HG03159 (cell line): ENCODE results near the gene DDR1.

Experiments
- ATAC-seq: cut with Tn5 transposase; IDR thresholded peaks from one replicate; pipeline ENCODE4 v1.9.1; 2021; ENCODE audit warnings: mild to moderate bottlenecking, moderate library complexity; ENCODE audit not compliant: unreplicated experiment

DDR1 gene

DNA sequence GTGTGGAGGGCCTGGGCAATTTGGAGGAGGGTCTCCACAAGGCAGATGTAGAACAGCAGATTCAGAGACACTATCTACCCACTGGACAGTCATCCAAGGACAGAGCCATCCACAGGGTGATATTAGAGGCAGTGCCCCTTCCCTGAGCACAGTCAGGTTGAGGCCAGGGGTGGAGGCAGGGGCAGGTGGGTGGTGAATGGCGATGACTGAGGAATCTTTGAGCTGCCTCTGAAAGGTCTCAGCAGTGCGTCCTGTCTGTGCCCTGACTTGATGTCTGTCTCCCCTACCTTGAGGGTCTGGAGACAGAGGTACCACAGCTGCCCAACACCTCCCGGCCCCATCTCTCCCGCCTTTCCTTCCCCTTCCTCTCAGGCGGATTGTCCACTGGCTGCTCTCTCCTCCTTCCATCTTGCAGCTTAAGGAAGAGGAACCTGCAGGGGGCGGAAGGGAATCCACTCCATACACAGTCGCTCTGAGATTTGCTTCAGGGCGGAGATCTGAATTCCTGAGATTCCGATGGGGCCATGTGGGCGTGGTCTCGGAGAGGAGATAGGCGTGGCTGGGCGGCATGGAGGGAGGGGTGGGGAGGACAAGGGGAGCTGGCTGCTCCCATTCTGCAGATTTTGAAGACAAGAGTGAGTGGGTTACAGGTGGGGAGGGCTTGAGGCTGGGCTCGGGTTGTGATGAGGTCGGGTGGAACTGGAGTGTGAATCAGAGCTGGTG lies 58.2 kb downstream of the DDR1 start:
- no peak for ATAC-seq

DNA sequence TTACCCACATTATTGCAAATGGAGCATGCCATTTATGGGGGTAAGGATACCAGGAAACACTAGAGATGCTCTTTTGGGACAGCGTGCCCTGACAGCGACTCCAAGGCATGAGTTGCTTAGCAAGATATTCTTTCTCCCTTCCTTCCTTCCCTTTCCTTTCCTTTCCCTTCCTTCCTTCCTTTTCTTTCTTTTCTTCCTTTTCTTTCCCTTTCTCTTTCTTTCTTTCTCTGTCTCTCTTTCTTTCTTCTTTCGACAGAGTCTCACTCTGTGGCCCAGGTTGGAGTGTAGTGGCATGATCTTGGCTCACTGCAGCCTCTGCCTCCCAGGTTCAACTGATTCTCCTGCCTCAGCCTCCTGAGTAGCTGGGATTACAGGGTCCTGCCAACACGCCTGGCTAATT lies 59.7 kb downstream of the DDR1 start:
- ATAC-seq: no peak

DNA sequence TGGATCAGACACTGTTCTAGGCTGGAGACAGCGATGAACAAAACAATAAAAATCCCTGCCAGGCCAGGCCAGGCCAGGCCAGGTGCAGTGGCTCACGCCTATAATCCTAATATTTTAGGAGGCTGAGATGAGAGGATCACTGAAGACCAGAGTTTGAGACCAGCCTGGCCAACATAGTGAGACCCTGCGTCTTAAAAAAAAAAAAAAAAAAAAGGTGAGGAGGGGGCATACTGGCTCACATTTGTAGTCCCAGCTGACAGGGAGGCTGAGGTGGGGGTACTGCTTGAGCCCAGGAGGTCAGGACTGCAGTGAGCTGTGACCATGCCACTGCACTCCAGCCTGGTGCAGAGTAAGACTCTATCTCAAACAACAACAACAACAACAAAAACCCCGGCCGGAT lies 61.0 kb downstream of the DDR1 start:
- ATAC-seq: no peak

DNA sequence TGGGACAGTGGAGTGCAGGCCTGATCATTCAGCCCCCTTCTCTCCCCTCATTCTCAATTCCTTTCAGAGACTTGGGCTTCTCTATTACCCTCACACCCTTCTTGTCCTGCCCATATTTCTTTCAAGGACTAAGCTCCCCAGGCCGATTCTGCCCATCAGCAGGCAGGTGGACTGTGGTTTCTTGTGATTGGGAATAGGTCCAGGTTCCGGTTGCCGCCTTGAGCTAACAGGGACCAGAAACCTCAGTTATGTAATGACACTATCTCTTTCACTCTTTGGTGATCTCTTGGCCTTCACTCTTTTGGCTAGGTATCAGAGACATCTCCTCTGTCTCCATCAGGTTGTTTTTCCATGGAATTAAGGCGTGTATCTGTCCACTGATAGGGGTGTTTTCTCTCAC lies 62.9 kb downstream of the DDR1 start:
- no peak for ATAC-seq

DNA sequence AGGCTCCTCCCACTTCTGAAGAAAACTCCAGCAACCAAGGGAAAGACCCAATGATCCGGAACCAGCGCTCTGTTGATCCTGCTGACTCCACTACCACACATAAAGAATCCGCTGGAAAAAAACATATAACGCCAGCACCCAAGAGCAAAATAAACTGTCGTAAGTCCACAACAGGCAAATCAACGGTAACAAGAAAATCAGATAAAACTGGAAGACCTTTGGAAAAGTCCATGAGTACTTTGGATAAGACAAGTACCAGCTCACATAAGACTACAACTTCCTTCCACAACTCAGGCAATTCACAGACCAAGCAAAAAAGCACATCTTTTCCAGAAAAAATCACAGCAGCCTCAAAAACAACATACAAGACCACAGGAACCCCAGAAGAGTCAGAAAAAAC lies 64.5 kb downstream of the DDR1 start:
- ATAC-seq: no peak
